ENCODE results near the gene ZNF821.

DNA sequence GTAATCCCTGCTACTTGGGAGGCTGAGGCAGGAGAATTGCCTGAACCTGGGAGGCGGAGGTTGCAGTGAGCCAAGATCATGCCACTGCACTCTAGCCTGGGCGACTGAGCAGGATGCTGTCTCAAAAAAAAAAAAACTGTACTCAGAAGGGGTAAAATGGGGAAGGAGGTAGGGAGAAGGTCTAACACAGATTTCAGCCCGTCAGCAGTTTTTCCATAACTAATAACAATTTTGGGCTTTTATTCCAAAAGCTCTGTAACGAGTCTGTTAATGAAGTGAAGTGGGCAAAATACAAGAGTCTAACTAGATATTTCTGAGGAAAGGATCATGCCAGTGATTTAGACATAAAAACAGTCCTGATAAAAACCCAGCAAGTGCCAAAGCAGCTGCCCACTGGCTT is 10.8 kb downstream of the ZNF821 start:
- TF ChIP-seq CTCF (IDR thresholded peaks at IDR 0.05): no peak
- TF ChIP-seq POLR2AphosphoS5 (IDR thresholded peaks at IDR 0.05): no peak

Measured in breast epithelium (tissue), 3 donors.